OCI-LY1 (cell line): ENCODE measurements around the gene MARCHF10.

Source experiments
- H2AFZ ChIP-seq: fragments of 200-600 bp; sonication (generic), shearing (Covaris generic); 2 replicates; pipeline ENCODE4 v1.6.0; 2014; ENCODE audit warnings: antibody characterized with exemption, mild to moderate bottlenecking, low read length
- H3F3A ChIP-seq: fragments of 200-600 bp; sonication (generic), shearing (Covaris generic); 2 replicates; pipeline ENCODE4 v1.6.0; 2014; ENCODE audit warnings: mild to moderate bottlenecking, antibody characterized with exemption, low read length, moderate library complexity; ENCODE audit not compliant: insufficient read depth
- H3K27ac ChIP-seq: fragments of 200-600 bp; sonication (generic); 2 replicates; pipeline ENCODE4 v1.5.1; 2014; ENCODE audit warnings: low read length, mixed run types, mild to moderate bottlenecking, low read depth; ENCODE audit not compliant: poor library complexity, severe bottlenecking
- H3K27me3 ChIP-seq: fragments of 200-600 bp; sonication (generic); 2 replicates; pipeline ENCODE4 v1.6.0; 2014; ENCODE audit warnings: antibody characterized with exemption, mild to moderate bottlenecking, low read length, moderate library complexity; ENCODE audit not compliant: insufficient read depth
- H3K36me3 ChIP-seq: fragments of 200-600 bp; sonication (generic); 2 replicates; pipeline ENCODE4 v1.6.1; 2014; ENCODE audit warnings: mild to moderate bottlenecking, antibody characterized with exemption, low read length, moderate library complexity, mixed read lengths; ENCODE audit not compliant: insufficient read depth
- H3K4me1 ChIP-seq: fragments of 200-600 bp; sonication (generic); 2 replicates; pipeline ENCODE4 v1.5.1; 2014; ENCODE audit warnings: mild to moderate bottlenecking, low read length, moderate library complexity; ENCODE audit not compliant: insufficient read depth, severe bottlenecking
- H3K4me2 ChIP-seq: fragments of 200-600 bp; sonication (generic), shearing (Covaris generic); 2 replicates; pipeline ENCODE4 v1.6.1; 2014; ENCODE audit warnings: low read length
- H3K4me3 ChIP-seq: fragments of 200-600 bp; sonication (generic); 2 replicates; pipeline ENCODE4 v1.5.1; 2014; ENCODE audit warnings: low read length, low read depth, mild to moderate bottlenecking, mixed read lengths; ENCODE audit not compliant: poor library complexity, severe bottlenecking
- H3K79me2 ChIP-seq: fragments of 200-600 bp; shearing (Covaris generic); 2 replicates; pipeline ENCODE4 v1.6.1; 2016; ENCODE audit warnings: mixed run types, low read length, mixed read lengths; ENCODE audit not compliant: insufficient read depth
- H3K9ac ChIP-seq: fragments of 200-600 bp; sonication (generic), shearing (Covaris generic); 2 replicates; pipeline ENCODE4 v1.6.1; 2014; ENCODE audit warnings: mild to moderate bottlenecking, low read length, mixed read lengths
- H3K9me2 ChIP-seq: fragments of 200-600 bp; sonication (generic), shearing (Covaris generic); 2 replicates; pipeline ENCODE4 v1.6.1; 2014; ENCODE audit warnings: low read depth, mild to moderate bottlenecking, low read length, mixed read lengths
- H3K9me3 ChIP-seq: fragments of 200-600 bp; shearing (Covaris generic); 2 replicates; pipeline ENCODE4 v1.6.1; 2014; ENCODE audit warnings: low read length, mixed read lengths
- H4K20me1 ChIP-seq: fragments of 200-600 bp; sonication (generic), shearing (Covaris generic); 2 replicates; pipeline ENCODE4 v1.6.0; 2016; ENCODE audit warnings: mild to moderate bottlenecking, low read length; ENCODE audit not compliant: insufficient read depth
- EZH2 ChIP-seq: fragments of 200-600 bp; sonication (generic), shearing (Covaris generic); IDR thresholded peaks from 2 replicates; pipeline ENCODE4 v1.8.0; 2017; ENCODE audit warnings: borderline replicate concordance, mixed run types, mild to moderate bottlenecking, antibody characterized with exemption, low read length, moderate library complexity, mixed read lengths
- TF ChIP-seq, protein P1 (sequence below): fragments of 200-600 bp; sonication (generic), shearing (Covaris generic); IDR thresholded peaks from 2 replicates; pipeline ENCODE4 v1.5.1; 2017; ENCODE audit warnings: mild to moderate bottlenecking, antibody characterized with exemption, low read length, moderate library complexity, mixed read lengths

The MARCHF10 gene

DNA sequence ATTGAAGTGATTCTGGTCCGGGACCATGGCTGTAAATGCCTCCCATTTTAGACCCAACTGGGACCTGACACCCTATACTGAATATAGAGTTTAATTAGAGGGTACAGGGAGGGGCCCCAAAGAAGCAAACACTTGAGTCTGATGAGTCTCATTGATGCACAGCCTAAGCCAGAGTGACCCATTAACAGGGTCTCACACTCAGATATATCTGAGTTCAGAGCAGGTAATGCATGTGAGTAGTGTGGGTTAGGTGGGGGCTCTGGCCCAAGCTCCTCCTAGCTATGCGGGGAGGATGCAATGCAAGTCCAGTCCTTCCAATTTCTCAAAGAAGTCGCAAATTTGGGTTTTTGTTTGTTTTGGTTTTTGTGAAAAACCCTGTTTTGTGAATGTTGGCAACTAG, 17.1 kb upstream of the MARCHF10 start:
- H3K9ac ChIP-seq, result no peak overlapping the region
- no peaks in the 10 kb centered on the region for H3F3A ChIP-seq
- H3K4me1 ChIP-seq, result no peaks in the 10 kb centered on the region
- H3K4me2 ChIP-seq, result no peak overlapping the region
- no peak overlapping the region for H2AFZ ChIP-seq
- no peaks in the 10 kb centered on the region for H3K9me3 ChIP-seq
- H3K36me3 ChIP-seq, result no peaks in the 10 kb centered on the region
- TF ChIP-seq, protein P1, sequence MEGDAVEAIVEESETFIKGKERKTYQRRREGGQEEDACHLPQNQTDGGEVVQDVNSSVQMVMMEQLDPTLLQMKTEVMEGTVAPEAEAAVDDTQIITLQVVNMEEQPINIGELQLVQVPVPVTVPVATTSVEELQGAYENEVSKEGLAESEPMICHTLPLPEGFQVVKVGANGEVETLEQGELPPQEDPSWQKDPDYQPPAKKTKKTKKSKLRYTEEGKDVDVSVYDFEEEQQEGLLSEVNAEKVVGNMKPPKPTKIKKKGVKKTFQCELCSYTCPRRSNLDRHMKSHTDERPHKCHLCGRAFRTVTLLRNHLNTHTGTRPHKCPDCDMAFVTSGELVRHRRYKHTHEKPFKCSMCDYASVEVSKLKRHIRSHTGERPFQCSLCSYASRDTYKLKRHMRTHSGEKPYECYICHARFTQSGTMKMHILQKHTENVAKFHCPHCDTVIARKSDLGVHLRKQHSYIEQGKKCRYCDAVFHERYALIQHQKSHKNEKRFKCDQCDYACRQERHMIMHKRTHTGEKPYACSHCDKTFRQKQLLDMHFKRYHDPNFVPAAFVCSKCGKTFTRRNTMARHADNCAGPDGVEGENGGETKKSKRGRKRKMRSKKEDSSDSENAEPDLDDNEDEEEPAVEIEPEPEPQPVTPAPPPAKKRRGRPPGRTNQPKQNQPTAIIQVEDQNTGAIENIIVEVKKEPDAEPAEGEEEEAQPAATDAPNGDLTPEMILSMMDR, result no peak
- no peak for TF ChIP-seq EZH2
- H4K20me1 ChIP-seq, result no peaks in the 10 kb centered on the region
- no peak overlapping the region for H3K4me3 ChIP-seq
- no peaks in the 10 kb centered on the region for H3K27me3 ChIP-seq
- H3K9me2 ChIP-seq, result no peaks in the 10 kb centered on the region
- H3K27ac ChIP-seq, result no peak overlapping the region
- no peaks in the 10 kb centered on the region for H3K79me2 ChIP-seq

DNA sequence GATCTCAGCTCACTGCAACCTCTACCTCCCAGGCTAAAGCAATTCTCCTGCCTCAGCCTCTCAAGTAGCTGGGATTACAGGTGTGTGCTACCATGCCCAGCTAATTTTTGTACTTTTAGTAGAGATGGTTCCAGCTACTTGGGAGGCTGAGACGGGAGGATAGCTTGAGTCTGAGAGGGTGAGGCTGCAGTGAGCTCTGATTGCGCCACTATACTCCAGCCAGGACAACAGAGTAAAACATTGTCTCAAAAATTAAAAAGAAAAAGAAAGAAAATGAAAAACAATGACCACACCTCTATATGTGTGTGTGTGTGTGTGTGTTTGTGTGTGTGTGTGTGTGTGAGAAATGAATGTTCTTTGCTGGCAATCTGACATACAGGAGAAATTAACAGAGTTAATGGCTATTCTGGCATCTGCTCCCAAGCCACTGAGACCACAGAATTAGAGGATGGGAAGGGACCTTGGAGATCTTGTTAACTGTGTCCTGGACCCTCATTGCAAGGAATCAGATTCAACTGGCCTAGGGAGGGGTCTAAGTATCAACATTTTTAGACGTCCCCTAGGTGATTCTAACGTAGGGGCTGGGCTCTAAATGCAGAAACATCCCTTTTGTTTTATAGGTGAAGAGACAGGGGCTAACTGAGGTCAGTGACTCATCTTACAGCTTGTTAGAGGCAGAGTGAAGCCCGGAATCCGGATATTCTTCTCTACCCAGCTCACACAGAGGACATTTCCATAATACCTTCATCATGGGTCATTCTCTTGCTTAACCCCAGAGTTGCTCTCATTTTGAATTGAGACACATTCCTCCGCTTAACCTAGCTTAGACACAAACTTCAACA, 16.4 kb upstream of the MARCHF10 start:
- Histone ChIP-seq H3K4me1 (no peaks in the 10 kb centered on the region), H3K79me2 (no peaks in the 10 kb centered on the region), H3K4me2 (no peak overlapping the region), H3K4me3 (no peak overlapping the region), H3K36me3 (no peaks in the 10 kb centered on the region), H3K27me3 (no peaks in the 10 kb centered on the region), H3K9me2 (no peaks in the 10 kb centered on the region), H3K9ac (no peak overlapping the region), H4K20me1 (no peaks in the 10 kb centered on the region), H2AFZ (no peak overlapping the region), H3F3A (no peaks in the 10 kb centered on the region), H3K27ac (no peak overlapping the region), H3K9me3 (no peaks in the 10 kb centered on the region)
- TF ChIP-seq, protein P1, result no peak
- no peak for TF ChIP-seq EZH2

- H3F3A ChIP-seq, result no peaks in the 10 kb centered on the region
- no peaks in the 10 kb centered on the region for H3K9me3 ChIP-seq
- TF ChIP-seq, protein P1, result no peak
- H3K4me1 ChIP-seq, result no peaks in the 10 kb centered on the region
- H3K79me2 ChIP-seq, result no peaks in the 10 kb centered on the region
- H3K4me2 ChIP-seq, result no peak overlapping the region
- H3K36me3 ChIP-seq, result no peaks in the 10 kb centered on the region
- no peaks in the 10 kb centered on the region for H3K9me2 ChIP-seq
- H3K27me3 ChIP-seq, result no peaks in the 10 kb centered on the region
- no peak overlapping the region for H3K4me3 ChIP-seq
- no peaks in the 10 kb centered on the region for H4K20me1 ChIP-seq
- H2AFZ ChIP-seq, result no peak overlapping the region
- H3K9ac ChIP-seq, result no peak overlapping the region
- H3K27ac ChIP-seq, result no peak overlapping the region
These were observed 15.2 kb upstream of the MARCHF10 start for GRCh38 chr17:62823111-62823893.
